ENCODE data around the gene TNFRSF6B. TPM values are rescaled to one million over a fixed set of nuclear protein-coding genes. Genes with fewer than 3 reads are reported as not detected.

TNFRSF6B gene
- total RNA-seq, 1 donor from 2014 or later = 2.8 TPM

GRCh38 chr20:63703976-63704748, 7.7 kb downstream of the TNFRSF6B start:
- Mint-ChIP-seq H3K9me3 (ENCODE audit: unreplicated experiment) (no peaks in the 10 kb centered on the region), H3K36me3 (ENCODE audit: low read depth, unreplicated experiment) (peaks cover 9% of the 10 kb centered on the region), H3K4me1 (ENCODE audit: low read depth, unreplicated experiment) (peaks cover 12% of the 10 kb centered on the region), H3K4me3 (ENCODE audit: unreplicated experiment) (no peak overlapping the region), H3K27ac (ENCODE audit: unreplicated experiment) (no peak overlapping the region), H3K27me3 (ENCODE audit: low read depth, unreplicated experiment) (no peaks in the 10 kb centered on the region)
- peaks cover 26% of the 10 kb centered on the region for H3K4me1 ChIP-seq (ENCODE audit: insufficient read depth, low read length)
- no peak overlapping the region for H3K27ac ChIP-seq (ENCODE audit: low read depth, low read length)
- H3K27me3 ChIP-seq (ENCODE audit: insufficient read depth, low read length) = no peaks in the 10 kb centered on the region
- no peak overlapping the region for H3K4me2 ChIP-seq (ENCODE audit: low read length)
- no peak for FAIRE-seq
- DNase-seq (ENCODE audit: low read depth) = no peak
- peaks cover 60% of the 10 kb centered on the region for H3K79me2 ChIP-seq (ENCODE audit: insufficient read depth, low read length)
- TF ChIP-seq CTCF (IDR thresholded peaks at IDR 0.05; ENCODE audit: insufficient read depth, low read depth, low read length) (no peak), EZH2 (IDR thresholded peaks at IDR 0.05; ENCODE audit: insufficient read depth, low read length) (no peak)
- H3K4me3 ChIP-seq (ENCODE audit: insufficient read depth, low read depth, low read length) = no peak overlapping the region
- no peak overlapping the region for H2AFZ ChIP-seq (ENCODE audit: low read depth, low read length)
- no peaks in the 10 kb centered on the region for H3K9me3 ChIP-seq (ENCODE audit: insufficient read depth, low read depth, low read length)
- peaks cover 10% of the 10 kb centered on the region for H3K36me3 ChIP-seq (ENCODE audit: insufficient read depth, low read length)
- no peak overlapping the region for H3K9ac ChIP-seq (ENCODE audit: low read length)
- peaks cover 25% of the 10 kb centered on the region for H4K20me1 ChIP-seq (ENCODE audit: insufficient read depth, low read length)

DNA sequence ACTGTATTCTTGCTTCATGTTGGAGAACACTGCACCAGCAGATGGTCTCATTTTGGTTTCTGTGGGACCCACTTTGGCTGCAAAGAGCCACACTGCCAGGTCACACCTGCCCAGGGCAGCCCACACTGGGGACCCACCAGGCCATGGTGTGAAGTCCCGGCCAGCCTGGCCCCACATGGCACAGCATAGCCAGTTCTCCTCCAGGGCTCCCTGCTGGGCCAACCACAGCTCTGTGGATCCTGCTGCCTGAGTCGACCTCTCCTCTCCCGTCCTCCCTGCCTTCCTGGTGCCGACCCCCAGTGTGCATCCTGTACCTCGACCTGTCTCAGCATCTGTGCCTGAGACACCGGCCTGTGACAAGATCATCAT, 8.3 kb downstream of the TNFRSF6B start:
- Histone ChIP-seq H3K9me3 (ENCODE audit: insufficient read depth, low read depth, low read length) (no peaks in the 10 kb centered on the region), H3K79me2 (ENCODE audit: insufficient read depth, low read length) (peaks cover 63% of the 10 kb centered on the region), H3K4me2 (ENCODE audit: low read length) (no peak overlapping the region), H3K36me3 (ENCODE audit: insufficient read depth, low read length) (peaks cover 14% of the 10 kb centered on the region), H3K27me3 (ENCODE audit: insufficient read depth, low read length) (no peaks in the 10 kb centered on the region), H3K9ac (ENCODE audit: low read length) (no peak overlapping the region), H4K20me1 (ENCODE audit: insufficient read depth, low read length) (peaks cover 30% of the 10 kb centered on the region), H3K27ac (ENCODE audit: low read depth, low read length) (no peak overlapping the region), H2AFZ (ENCODE audit: low read depth, low read length) (no peak overlapping the region), H3K4me1 (ENCODE audit: insufficient read depth, low read length) (peaks cover 20% of the 10 kb centered on the region), H3K4me3 (ENCODE audit: insufficient read depth, low read depth, low read length) (no peak overlapping the region)
- Mint-ChIP-seq H3K9me3 (ENCODE audit: unreplicated experiment) (no peaks in the 10 kb centered on the region), H3K4me3 (ENCODE audit: unreplicated experiment) (no peak overlapping the region), H3K27ac (ENCODE audit: unreplicated experiment) (peak overlapping the region; percentile 22), H3K4me1 (ENCODE audit: low read depth, unreplicated experiment) (peaks cover 9% of the 10 kb centered on the region), H3K27me3 (ENCODE audit: low read depth, unreplicated experiment) (no peaks in the 10 kb centered on the region), H3K36me3 (ENCODE audit: low read depth, unreplicated experiment) (peaks cover 12% of the 10 kb centered on the region)
- no peak for DNase-seq (ENCODE audit: low read depth)
- no peak for FAIRE-seq
- TF ChIP-seq EZH2 (IDR thresholded peaks at IDR 0.05; ENCODE audit: insufficient read depth, low read length) = no peak
- TF ChIP-seq CTCF (IDR thresholded peaks at IDR 0.05; ENCODE audit: insufficient read depth, low read depth, low read length) = no peak

Data from astrocyte (in vitro differentiated cells and primary cell).